22Rv1 (cell line): ENCODE data around the gene FCRLA.
"Not testable (repeated sequence)": the region's sequence is repeated elsewhere in the genome, so short reads cannot be mapped to it uniquely, and the experiment has no call there.

Experiments
- H3K27ac ChIP-seq: fragments of 450-650 bp; 2 replicates; pipeline ENCODE4 v1.5.1; 2017
- ZFX ChIP-seq: fragments of 450-650 bp; IDR thresholded peaks from 2 replicates; pipeline ENCODE4 v1.6.1; 2017; ENCODE audit warnings: antibody characterized with exemption, borderline replicate concordance
- TF ChIP-seq, protein P1 (sequence below): fragments of 450-650 bp; IDR thresholded peaks from 2 replicates; pipeline ENCODE4 v1.5.1; 2017; ENCODE audit warnings: mild to moderate bottlenecking

The FCRLA gene

DNA sequence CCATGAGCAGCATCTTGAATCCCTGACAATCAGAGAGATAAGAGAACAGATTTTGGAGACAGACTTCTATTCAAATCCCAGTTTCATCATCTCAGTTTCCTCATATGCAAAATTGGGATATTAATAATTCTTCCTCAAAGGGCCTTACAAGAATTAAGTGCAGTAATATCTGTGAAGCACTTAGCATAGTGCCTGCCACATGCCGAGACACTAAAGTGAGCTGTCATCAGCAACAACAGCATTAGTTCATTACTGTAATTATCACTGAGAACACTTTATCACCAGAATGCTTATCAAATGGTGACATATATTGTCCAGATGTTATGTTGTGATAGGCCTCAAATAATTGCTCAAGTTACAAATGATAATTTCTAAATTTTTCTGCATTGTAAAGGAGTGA, 13.4 kb downstream of the FCRLA start:
- no peak for TF ChIP-seq ZFX
- TF ChIP-seq, protein P1, sequence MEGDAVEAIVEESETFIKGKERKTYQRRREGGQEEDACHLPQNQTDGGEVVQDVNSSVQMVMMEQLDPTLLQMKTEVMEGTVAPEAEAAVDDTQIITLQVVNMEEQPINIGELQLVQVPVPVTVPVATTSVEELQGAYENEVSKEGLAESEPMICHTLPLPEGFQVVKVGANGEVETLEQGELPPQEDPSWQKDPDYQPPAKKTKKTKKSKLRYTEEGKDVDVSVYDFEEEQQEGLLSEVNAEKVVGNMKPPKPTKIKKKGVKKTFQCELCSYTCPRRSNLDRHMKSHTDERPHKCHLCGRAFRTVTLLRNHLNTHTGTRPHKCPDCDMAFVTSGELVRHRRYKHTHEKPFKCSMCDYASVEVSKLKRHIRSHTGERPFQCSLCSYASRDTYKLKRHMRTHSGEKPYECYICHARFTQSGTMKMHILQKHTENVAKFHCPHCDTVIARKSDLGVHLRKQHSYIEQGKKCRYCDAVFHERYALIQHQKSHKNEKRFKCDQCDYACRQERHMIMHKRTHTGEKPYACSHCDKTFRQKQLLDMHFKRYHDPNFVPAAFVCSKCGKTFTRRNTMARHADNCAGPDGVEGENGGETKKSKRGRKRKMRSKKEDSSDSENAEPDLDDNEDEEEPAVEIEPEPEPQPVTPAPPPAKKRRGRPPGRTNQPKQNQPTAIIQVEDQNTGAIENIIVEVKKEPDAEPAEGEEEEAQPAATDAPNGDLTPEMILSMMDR, result no peak
- H3K27ac ChIP-seq, result no peak overlapping the region

DNA sequence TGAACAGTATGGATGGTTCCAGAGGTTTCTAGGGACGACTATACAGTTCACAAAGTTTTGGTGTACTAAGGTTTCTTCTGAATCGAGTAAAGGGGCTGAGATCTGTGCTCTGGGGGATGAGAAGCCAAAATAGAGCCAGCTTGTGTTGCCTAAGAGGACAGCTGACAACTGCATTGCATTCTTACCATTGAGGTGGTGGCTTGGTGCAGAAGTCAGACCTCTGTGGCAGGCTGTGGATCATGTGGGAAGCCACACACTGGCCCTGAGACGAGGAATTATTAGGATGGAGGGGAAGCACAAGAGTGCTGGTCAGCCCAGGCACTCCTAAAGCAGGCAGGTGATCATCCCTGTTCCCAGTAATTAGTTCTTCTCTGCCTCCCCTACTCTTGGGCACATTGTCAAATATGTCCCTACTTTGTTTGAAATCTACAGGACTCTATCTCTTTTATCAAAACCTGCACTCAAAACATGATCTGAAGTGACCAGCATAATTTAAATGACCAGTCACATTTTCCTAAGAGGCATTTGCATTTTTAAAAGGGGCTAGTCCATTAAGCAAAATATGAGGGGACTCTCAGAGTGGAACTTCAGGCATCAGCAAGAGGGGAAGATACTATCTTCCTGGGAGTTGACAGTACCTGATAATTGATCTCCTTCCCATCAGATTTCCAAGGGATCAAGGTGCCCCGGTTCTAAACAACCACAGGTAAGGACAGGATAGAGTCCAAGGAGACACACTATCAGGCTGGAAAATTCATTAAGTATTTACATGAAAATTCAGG, 14.1 kb downstream of the FCRLA start, which contains the start of gene FCRLB:
Gene FCRLB, plus strand, starts transcription at position 589 of the 782 bp plus-strand sequence. CDS start 1,129 bp downstream, outside the sequence.
- TF ChIP-seq, protein P1, result no peak
- no peak for TF ChIP-seq ZFX
- no peak within 1 kb of the TSS for H3K27ac ChIP-seq

DNA sequence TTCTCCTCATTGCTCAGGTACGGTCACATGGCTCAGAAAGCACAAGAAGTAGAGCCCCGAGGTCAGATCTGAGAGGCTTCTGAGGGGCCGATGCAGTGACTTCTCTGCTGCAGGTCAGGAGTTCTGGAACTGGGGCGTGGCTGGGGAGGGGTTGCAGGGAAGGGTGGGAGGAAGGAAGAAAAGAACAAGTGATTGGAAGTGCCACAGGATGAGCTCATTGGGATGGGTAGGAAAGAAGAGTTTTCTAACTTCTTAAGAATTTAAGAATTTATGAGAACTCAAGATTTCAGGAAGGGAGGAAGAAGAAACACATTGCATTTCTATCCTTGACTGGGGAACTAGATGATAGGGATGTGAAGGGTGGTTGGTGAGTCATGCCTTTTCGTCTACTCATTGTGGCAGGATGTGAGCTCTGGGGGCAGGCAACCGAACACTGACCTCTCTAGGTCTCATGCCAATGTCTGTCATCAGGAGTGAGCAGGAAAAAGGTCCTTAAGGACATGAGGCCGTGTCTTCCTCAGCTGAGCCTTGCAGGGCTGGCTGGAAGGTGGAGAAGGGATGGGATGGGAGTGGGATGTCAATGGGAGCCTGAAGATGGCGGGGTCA, 14.8 kb downstream of the FCRLA start:
- no peak overlapping the region for H3K27ac ChIP-seq
- TF ChIP-seq ZFX, result no peak
- TF ChIP-seq, protein P1, result no peak

DNA sequence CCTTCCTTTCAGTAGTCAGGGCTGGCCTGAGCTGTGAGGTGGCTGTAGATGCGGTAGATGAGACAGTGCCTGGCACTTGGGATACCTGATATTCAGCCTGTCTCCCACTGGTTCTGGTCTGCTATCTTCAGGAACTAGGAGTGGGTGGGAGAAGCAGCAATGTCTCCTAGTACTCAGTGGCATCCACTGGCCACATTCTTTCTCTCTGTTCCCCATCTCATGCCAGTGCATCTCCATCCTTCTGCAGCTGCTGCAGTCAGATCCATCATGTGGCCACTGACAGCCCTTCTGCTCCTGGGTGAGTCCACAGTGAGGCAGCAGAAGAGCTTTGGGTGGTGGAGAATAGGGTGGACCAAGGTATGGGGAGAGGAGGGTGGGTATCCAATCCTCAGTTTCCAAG, 15.4 kb downstream of the FCRLA start:
- TF ChIP-seq ZFX, result no peak
- TF ChIP-seq, protein P1, result no peak
- H3K27ac ChIP-seq, result no peak overlapping the region

DNA sequence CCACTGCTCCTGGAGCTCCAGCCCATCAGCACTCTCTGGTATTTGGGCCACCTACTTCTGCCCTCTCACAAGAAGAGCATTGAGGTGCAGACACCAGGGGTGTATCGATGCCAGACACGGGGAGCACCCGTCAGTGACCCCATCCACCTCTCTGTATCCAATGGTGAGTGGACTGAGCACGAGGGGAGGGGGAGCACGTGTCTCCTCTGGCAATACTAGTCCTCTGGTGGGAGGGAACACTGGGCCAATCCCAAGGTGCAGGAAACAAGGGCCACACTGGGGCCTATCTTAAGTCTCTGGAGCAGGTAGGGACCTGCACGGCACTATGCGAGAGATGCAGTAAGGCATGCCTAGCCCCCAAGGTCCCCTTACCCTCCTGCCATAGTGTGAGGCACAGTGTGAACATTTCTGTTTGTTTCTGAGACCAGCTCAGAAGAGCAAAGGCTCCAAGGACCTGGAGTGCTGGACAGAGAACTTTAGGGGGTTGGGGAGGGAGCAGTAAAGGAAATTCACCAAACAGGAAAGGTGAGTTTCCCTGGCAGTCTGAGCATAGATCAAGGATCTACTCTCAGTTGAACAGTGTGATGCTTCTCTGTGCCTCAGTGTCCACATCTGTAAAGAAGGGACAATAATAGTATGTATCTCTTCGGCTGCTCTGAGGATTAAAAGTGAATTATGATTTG, 16.6 kb downstream of the FCRLA start:
- no peak overlapping the region for H3K27ac ChIP-seq
- TF ChIP-seq ZFX, result no peak
- TF ChIP-seq, protein P1, result no peak

DNA sequence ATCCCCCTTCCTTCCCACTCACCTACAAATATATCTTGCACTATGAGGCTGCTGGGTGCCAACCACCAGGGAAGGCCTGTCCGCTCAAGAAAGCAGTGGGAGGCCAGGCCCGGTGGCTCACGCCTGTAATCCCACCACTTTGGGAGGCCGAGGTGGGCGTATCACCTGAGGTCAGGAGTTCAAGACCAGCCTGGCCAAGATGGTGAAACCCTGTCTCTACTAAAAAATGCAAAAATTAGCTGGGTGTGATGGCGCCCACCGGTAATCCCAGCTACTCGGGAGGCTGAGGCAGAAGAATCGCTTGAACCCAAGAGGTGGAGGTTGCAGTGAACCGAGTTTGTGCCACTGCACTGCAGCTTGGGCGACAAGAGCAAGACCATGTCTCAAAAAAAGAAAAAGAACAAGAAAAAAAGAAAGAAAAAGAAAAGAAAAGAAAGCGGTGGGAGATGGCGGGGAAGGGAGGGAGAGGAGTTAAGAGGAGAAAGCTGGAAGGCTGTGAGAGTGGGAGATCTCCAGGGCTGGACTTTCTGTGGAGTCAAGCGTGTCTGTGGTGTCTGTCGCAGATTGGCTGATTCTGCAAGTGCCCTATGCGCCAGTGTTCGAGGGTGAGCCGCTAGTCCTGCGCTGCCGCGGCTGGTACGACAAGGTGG, 18.4 kb downstream of the FCRLA start:
- H3K27ac ChIP-seq, result not testable (repeated sequence)

DNA sequence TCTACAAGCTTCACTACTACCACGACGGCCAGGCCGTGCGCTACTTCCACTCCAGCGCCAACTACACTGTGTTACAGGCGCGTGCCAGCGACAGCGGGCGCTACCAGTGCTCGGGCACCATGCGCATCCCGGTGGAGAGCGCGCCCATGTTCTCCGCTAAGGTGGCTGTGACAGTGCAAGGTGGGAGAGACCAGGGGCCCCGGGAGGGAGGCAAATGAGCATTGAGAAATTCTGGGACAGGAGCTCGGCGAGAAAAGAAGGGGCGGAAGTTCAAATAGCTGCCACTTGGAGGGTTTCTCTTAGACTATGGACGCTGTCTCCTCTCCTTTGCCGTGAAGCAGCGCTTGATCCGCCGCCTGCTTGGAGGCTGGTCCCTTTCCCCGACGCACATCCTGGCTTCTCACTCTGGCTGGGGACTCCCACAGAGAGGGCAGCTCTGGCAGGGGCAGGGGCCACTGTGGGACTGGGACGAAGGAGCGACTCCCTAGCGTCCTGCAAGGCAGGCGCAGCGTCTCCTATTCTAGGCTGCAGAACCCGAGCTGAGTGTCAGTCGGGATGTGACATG, 19.0 kb downstream of the FCRLA start:
- H3K27ac ChIP-seq, result no peak overlapping the region
- TF ChIP-seq, protein P1, result no peak
- TF ChIP-seq ZFX, result no peak
